IMR-90 (cell line): ENCODE data around the gene PROK2. TPM values are rescaled to one million over a fixed set of nuclear protein-coding genes. Genes with fewer than 3 reads are reported as not detected.
A peak's percentile ranks its signal among the peaks of the same experiment; 100 is the strongest.

ENCODE experiments used
- ATAC-seq: fragments of 200-7000 bp; cut with Tn5 transposase; 2 replicates; pipeline ENCODE4 v1.9.1; 2020; ENCODE audit warnings: low read depth, mild to moderate bottlenecking, moderate library complexity
- BruUV-seq: library from RNA; stranded (reverse); fragments of 400-500 nt; replicated peaks from 2 replicates; lab custom pipeline; 2021; lab: Mats Ljungman, UMichigan
- CTCF ChIA-PET: fragments of 300-600 bp; formaldehyde crosslinking; extraction: SDS; loops from one replicate; lab custom pipeline; 2021; ENCODE audit warnings: antibody characterized with exemption; lab: Yijun Ruan, JAX
- POLR2A ChIA-PET: fragments of 300-600 bp; sonication (Branson Sonifier 250); formaldehyde crosslinking; loops from one replicate; lab custom pipeline; 2022; ENCODE audit warnings: antibody characterized with exemption; ENCODE audit not compliant: unreplicated experiment; lab: Charles Lee
- DNase-seq: peaks from one replicate; pipeline ENCODE4 v3.0.0; 2013
- H2AFZ ChIP-seq: replicated peaks from 2 replicates; pipeline ENCODE3; 2013; ENCODE audit warnings: low read length, mild to moderate bottlenecking; ENCODE audit not compliant: poor library complexity
- H2AK5ac ChIP-seq: 2 replicates; pipeline ENCODE4 v1.6.1; 2013; ENCODE audit warnings: low read depth, low read length, inconsistent platforms
- H2AK9ac ChIP-seq: replicated peaks from 2 replicates; pipeline ENCODE3; 2013; ENCODE audit warnings: mild to moderate bottlenecking, low read depth, low read length, moderate library complexity; ENCODE audit not compliant: poor library complexity
- H2BK120ac ChIP-seq: 2 replicates; pipeline ENCODE4 v1.6.1; 2013; ENCODE audit warnings: low read depth, low read length, inconsistent platforms
- H2BK15ac ChIP-seq: 3 replicates; pipeline ENCODE4 v1.6.1; 2013; ENCODE audit warnings: low read depth, low read length, inconsistent platforms
- H2BK20ac ChIP-seq: 2 replicates; pipeline ENCODE4 v1.6.1; 2013; ENCODE audit warnings: low read depth, mild to moderate bottlenecking, inconsistent platforms, low read length, moderate library complexity
- H2BK5ac ChIP-seq: 2 replicates; pipeline ENCODE4 v1.6.1; 2013; ENCODE audit warnings: mild to moderate bottlenecking, low read depth, low read length, inconsistent platforms; ENCODE audit not compliant: poor library complexity, severe bottlenecking
- H3K14ac ChIP-seq: replicated peaks from 2 replicates; pipeline ENCODE4 v1.6.1; 2013; ENCODE audit warnings: low read depth, low read length, inconsistent platforms
- H3K18ac ChIP-seq: 2 replicates; pipeline ENCODE4 v1.6.1; 2013; ENCODE audit warnings: low read depth, low read length, control low read depth
- H3K23ac ChIP-seq: 2 replicates; pipeline ENCODE4 v1.6.1; 2013; ENCODE audit warnings: low read depth, low read length, inconsistent platforms
- H3K27ac ChIP-seq: 2 replicates; pipeline ENCODE4 v1.5.1; 2013; ENCODE audit warnings: mild to moderate bottlenecking, control low read depth, low read length; ENCODE audit not compliant: insufficient read depth
- H3K27me3 ChIP-seq: 2 replicates; pipeline ENCODE4 v1.6.1; 2013; ENCODE audit warnings: low read length; ENCODE audit not compliant: control insufficient read depth, insufficient read depth
- H3K36me3 ChIP-seq: 2 replicates; pipeline ENCODE4 v1.6.1; 2013; ENCODE audit warnings: low read length, mixed read lengths; ENCODE audit not compliant: control insufficient read depth, insufficient read depth
- H3K4ac ChIP-seq: 2 replicates; pipeline ENCODE4 v1.6.1; 2013; ENCODE audit warnings: low read depth, low read length, inconsistent platforms
- H3K4me1 ChIP-seq: 2 replicates; pipeline ENCODE4 v1.6.1; 2013; ENCODE audit warnings: low read length, mixed read lengths; ENCODE audit not compliant: control insufficient read depth, insufficient read depth
- H3K4me2 ChIP-seq: 2 replicates; pipeline ENCODE4 v1.6.1; 2013; ENCODE audit warnings: low read depth, mild to moderate bottlenecking, control low read depth, low read length, moderate library complexity
- H3K4me3 ChIP-seq: 2 replicates; pipeline ENCODE4 v1.5.1; 2013; ENCODE audit warnings: low read depth, mild to moderate bottlenecking, control low read depth, low read length, moderate library complexity; ENCODE audit not compliant: insufficient read depth
- H3K56ac ChIP-seq: 2 replicates; pipeline ENCODE4 v1.6.1; 2013; ENCODE audit warnings: low read length, inconsistent platforms; ENCODE audit not compliant: insufficient read depth; ENCODE audit errors: extremely low read depth
- H3K79me1 ChIP-seq, 2 experiments: 2 replicates each; pipeline ENCODE4 v1.6.1; 2013; ENCODE audit warnings: low read length in 2 of 2, inconsistent platforms in 1 of 2, low read depth in 1 of 2
- H3K9ac ChIP-seq: 2 replicates; pipeline ENCODE4 v1.6.1; 2013; ENCODE audit warnings: low read depth, low read length, control low read depth
- H3K9me1 ChIP-seq: 2 replicates; pipeline ENCODE4 v1.6.1; 2013; ENCODE audit warnings: low read length, inconsistent platforms; ENCODE audit not compliant: insufficient read depth
- H3K9me3 ChIP-seq: 2 replicates; pipeline ENCODE4 v1.6.1; 2013; ENCODE audit warnings: low read length; ENCODE audit not compliant: control insufficient read depth, insufficient read depth
- H4K20me1 ChIP-seq: 2 replicates; pipeline ENCODE4 v1.6.1; 2013; ENCODE audit warnings: low read length, inconsistent platforms; ENCODE audit not compliant: insufficient read depth
- H4K5ac ChIP-seq: 2 replicates; pipeline ENCODE4 v1.6.1; 2013; ENCODE audit warnings: mild to moderate bottlenecking, low read depth, low read length, control low read depth
- H4K8ac ChIP-seq, 2 experiments: 2 replicates each; pipeline ENCODE4 v1.6.1; 2013; ENCODE audit warnings: low read depth in 2 of 2, low read length in 2 of 2, control low read depth in 1 of 2, inconsistent platforms in 1 of 2
- H4K91ac ChIP-seq: 2 replicates; pipeline ENCODE4 v1.6.1; 2013; ENCODE audit warnings: low read depth, low read length, inconsistent platforms; ENCODE audit not compliant: insufficient read depth
- BHLHE40 ChIP-seq: fragments of 150-350 bp; IDR thresholded peaks from 2 replicates; pipeline ENCODE4 v1.6.1; 2016; ENCODE audit warnings: mild to moderate bottlenecking, low read depth, low read length
- ELK1 ChIP-seq: fragments of 150-350 bp; IDR thresholded peaks from 2 replicates; pipeline ENCODE4 v1.6.1; 2016; ENCODE audit warnings: low read depth, mild to moderate bottlenecking, low read length, moderate library complexity, borderline replicate concordance
- FOS ChIP-seq: fragments of 150-350 bp; IDR thresholded peaks from 2 replicates; pipeline ENCODE4 v1.6.1; 2016; ENCODE audit warnings: low read depth, low read length
- MAFK ChIP-seq: IDR thresholded peaks from 2 replicates; pipeline ENCODE4 v1.6.1; 2012; ENCODE audit warnings: low read depth, low read length, improper control_type of control experiment
- NFE2L2 ChIP-seq: fragments of 150-350 bp; IDR thresholded peaks from 2 replicates; pipeline ENCODE4 v1.6.1; 2016; ENCODE audit warnings: low read depth, mild to moderate bottlenecking, low read length
- RAD21 ChIP-seq: IDR thresholded peaks from 2 replicates; pipeline ENCODE4 v1.6.1; 2012; ENCODE audit warnings: low read length, improper control_type of control experiment
- WGBS, 2 experiments: methylation state at CpG; one replicate each; pipeline versions ENCODE4 v1.1.5 to v1.1.7; 2013; ENCODE audit warnings: missing lambda C conversion rate in 2 of 2; ENCODE audit not compliant: insufficient read length in 1 of 2; ENCODE audit errors: extremely low coverage in 2 of 2; 5-methylcytosine and 5-hydroxymethylcytosine counted together
- dilution Hi-C: fragments of 300-500 bp; cut with HindIII; formaldehyde crosslinking; loops from one replicate; pipeline ENCODE4 v1.14.3; 2018; ENCODE audit warnings: low sequenced_read_pairs; ENCODE audit not compliant: unreplicated experiment
- in situ Hi-C: fragments of 300-500 bp; cut with MboI; formaldehyde crosslinking; loops from 3 replicates; pipeline ENCODE4 v1.14.3; 2019; ENCODE audit warnings: low sequenced_read_pairs, inconsistent platforms, mixed read lengths
- intact Hi-C: fragments of 100-400 bp; cut with micrococcal nuclease; formaldehyde crosslinking; loops from 2 replicates; pipeline ENCODE4 v1.10.0; 2022
- polyA plus RNA-seq, 3 experiments: library from polyadenylated mRNA; depleted of rRNA; stranded (reverse); fragments of >200 nt; gene quantifications; 2 replicates each; pipeline ENCODE4 v1.2.3, GENCODE V29; 2012; ENCODE audit warnings: low replicate concordance in 1 of 3
- total RNA-seq: library from RNA; depleted of rRNA; stranded (reverse); fragments of >200 nt; gene quantifications from 2 replicates; pipeline ENCODE4 v1.2.3, GENCODE V29; 2012
- TF ChIP-seq, protein P1 (sequence below): fragments of 150-350 bp; IDR thresholded peaks from 2 replicates; pipeline ENCODE4 v1.6.1; 2017; ENCODE audit warnings: mild to moderate bottlenecking, antibody characterized with exemption, low read length, low read depth

PROK2 gene
- total and polyA plus RNA-seq, 2 of the 4 experiments (the other 2 are of a cell fraction) = not detected

DNA sequence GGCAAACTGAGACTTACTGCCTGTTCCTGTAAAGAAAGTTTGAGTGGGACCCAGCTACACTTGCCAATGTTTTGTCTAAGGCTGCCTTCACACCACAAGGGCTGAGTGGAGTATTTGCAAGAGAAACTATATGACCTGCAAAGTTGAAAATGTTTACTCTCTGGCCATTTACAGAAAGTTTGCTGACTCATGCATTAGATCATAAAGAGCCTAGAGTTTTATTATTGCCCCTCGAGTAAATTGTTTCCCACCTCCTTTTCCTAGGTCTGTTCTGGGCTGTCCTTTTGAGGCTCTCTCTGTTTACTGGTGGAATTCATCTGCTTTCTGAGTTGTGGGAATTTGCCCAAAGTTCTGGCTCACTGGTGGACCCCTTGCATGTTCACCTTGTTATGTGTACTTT lies 6.7 kb upstream of the PROK2 start:
- in situ Hi-C loops = no loop called here
- no CpG with 5 or more reads among the region's 1 CpG for whole genome bisulfite sequencing, 2 experiments
- Histone ChIP-seq H2BK15ac (no peak overlapping the region), H3K4ac (no peak overlapping the region), H3K18ac (no peak overlapping the region), H2AK9ac (no peak overlapping the region), H3K4me2 (no peak overlapping the region), H3K4me1 (no peaks in the 10 kb centered on the region), H4K5ac (no peak overlapping the region), H3K27me3 (peaks cover 17% of the 10 kb centered on the region), H2AK5ac (no peak overlapping the region), H3K9me1 (no peaks in the 10 kb centered on the region), H4K20me1 (no peaks in the 10 kb centered on the region), H2BK5ac (no peak overlapping the region), H2BK120ac (no peak overlapping the region), H3K4me3 (no peak overlapping the region), H3K9me3 (no peaks in the 10 kb centered on the region), H4K8ac (no peak overlapping the region), H3K56ac (no peak overlapping the region), H3K9ac (no peak overlapping the region), H3K27ac (no peak overlapping the region), H3K36me3 (no peaks in the 10 kb centered on the region), H3K23ac (no peak overlapping the region), H2BK20ac (no peak overlapping the region), H3K14ac (no peak overlapping the region), H2AFZ (no peak overlapping the region), H3K79me1 (no peaks in the 10 kb centered on the region), H4K91ac (no peak overlapping the region)
- intact Hi-C loops = no loop called here
- CTCF ChIA-PET = interaction anchor here (0.5 kb wide), 1 partner anchor 28 kb away, joined by 5 read pairs; no protein-coding TSS in a partner anchor
- BruUV-seq = no TSS peak
- dilution Hi-C loops = no loop called here
- TF ChIP-seq RAD21 (no peak), MAFK (peak; percentile 52), FOS (no peak), NFE2L2 (peak; percentile 40; the same call in 1 of the 2 replicates), BHLHE40 (no peak), ELK1 (no peak)
- TF ChIP-seq, protein P1, sequence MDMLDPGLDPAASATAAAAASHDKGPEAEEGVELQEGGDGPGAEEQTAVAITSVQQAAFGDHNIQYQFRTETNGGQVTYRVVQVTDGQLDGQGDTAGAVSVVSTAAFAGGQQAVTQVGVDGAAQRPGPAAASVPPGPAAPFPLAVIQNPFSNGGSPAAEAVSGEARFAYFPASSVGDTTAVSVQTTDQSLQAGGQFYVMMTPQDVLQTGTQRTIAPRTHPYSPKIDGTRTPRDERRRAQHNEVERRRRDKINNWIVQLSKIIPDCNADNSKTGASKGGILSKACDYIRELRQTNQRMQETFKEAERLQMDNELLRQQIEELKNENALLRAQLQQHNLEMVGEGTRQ = no peak
- DNase-seq = no peak
- POLR2A ChIA-PET = no interaction called here
- ATAC-seq = no peak
